ENCODE results near the gene VASP.

DNA sequence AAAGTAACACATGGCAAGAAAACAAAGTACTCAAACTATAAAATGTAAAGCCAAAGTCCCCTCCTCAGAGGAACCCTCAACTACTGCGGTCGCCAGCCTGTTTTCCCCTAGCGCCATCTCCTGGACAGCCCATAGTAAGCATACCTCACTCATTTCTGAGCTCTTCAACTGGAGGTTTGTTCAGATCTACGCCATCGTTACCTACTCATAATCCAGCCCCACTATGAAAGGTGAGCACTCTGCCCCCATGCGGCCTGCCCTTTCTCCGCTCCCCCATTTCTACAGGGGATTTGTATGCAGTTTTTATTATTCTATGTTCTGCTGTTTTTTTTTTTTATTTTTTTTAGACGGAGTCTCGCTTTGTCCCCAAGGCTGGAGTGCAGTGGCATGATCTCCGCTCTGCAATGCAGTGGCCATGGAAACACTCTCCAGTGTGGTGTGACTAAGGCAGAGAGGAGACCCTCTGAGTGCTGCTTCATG, 51.2 kb downstream of the VASP start:
- no peak for TF ChIP-seq ZNF274 (IDR thresholded peaks at IDR 0.05; ENCODE audit: low read depth, low read length)
- no peak for TF ChIP-seq SUZ12 (IDR thresholded peaks at IDR 0.05; ENCODE audit: extremely low read depth, insufficient read depth, insufficient read length)
- TF ChIP-seq YY1 (IDR thresholded peaks at IDR 0.05; ENCODE audit: insufficient read depth, insufficient read length): no peak

Measured in NT2/D1 (cell line).